PC-9 (cell line): ENCODE measurements around the gene RBMS1.

Source experiments
- EZH2 ChIP-seq: fragments of 200-600 bp; sonication (generic); IDR thresholded peaks from 2 replicates; pipeline ENCODE4 v1.8.0; 2017; ENCODE audit warnings: antibody characterized with exemption, low read depth
- TF ChIP-seq, protein P1 (sequence below): fragments of 200-600 bp; sonication (generic); conservative IDR thresholded peaks from 2 replicates; pipeline ENCODE4 v1.6.1; 2017; ENCODE audit warnings: mixed run types, antibody characterized with exemption, mild to moderate bottlenecking, moderate library complexity

DNA sequence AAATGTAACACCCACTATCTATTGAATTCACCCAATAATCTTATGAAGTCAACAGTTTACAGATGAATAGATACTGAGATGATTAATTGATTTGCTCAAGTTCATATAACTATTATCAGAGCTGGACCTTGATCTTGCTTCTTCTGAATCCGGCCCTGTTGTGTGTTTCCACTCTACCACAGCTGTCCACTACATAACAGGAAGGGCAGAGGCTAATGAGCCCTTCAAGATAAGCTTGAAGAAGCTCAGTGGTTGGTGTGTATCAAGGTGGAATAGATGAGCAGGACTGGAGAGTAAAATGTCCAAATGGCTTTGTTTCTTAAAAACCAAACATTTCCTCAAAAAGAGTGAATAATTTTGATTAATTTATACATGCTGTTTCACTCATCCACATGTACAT lies 237.1 kb downstream of the RBMS1 start:
- TF ChIP-seq, protein P1, sequence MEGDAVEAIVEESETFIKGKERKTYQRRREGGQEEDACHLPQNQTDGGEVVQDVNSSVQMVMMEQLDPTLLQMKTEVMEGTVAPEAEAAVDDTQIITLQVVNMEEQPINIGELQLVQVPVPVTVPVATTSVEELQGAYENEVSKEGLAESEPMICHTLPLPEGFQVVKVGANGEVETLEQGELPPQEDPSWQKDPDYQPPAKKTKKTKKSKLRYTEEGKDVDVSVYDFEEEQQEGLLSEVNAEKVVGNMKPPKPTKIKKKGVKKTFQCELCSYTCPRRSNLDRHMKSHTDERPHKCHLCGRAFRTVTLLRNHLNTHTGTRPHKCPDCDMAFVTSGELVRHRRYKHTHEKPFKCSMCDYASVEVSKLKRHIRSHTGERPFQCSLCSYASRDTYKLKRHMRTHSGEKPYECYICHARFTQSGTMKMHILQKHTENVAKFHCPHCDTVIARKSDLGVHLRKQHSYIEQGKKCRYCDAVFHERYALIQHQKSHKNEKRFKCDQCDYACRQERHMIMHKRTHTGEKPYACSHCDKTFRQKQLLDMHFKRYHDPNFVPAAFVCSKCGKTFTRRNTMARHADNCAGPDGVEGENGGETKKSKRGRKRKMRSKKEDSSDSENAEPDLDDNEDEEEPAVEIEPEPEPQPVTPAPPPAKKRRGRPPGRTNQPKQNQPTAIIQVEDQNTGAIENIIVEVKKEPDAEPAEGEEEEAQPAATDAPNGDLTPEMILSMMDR, result no peak
- no peak for TF ChIP-seq EZH2
